Smooth muscle cell of the brain vasculature (primary cell): ENCODE data around the gene MMP23B.

ENCODE experiments used
- DNase-seq: peaks from one replicate; pipeline ENCODE4 v3.0.0-alpha.2; 2012; ENCODE audit warnings: low read depth, low spot score

Gene MMP23B

GRCh38 chr1:1602968-1603506 lies 28.9 kb upstream of the MMP23B start:
- DNase-seq, result no peak

- DNase-seq, result no peak
Measured at GRCh38 chr1:1603671-1604373, 28.2 kb upstream of the MMP23B start.

DNA sequence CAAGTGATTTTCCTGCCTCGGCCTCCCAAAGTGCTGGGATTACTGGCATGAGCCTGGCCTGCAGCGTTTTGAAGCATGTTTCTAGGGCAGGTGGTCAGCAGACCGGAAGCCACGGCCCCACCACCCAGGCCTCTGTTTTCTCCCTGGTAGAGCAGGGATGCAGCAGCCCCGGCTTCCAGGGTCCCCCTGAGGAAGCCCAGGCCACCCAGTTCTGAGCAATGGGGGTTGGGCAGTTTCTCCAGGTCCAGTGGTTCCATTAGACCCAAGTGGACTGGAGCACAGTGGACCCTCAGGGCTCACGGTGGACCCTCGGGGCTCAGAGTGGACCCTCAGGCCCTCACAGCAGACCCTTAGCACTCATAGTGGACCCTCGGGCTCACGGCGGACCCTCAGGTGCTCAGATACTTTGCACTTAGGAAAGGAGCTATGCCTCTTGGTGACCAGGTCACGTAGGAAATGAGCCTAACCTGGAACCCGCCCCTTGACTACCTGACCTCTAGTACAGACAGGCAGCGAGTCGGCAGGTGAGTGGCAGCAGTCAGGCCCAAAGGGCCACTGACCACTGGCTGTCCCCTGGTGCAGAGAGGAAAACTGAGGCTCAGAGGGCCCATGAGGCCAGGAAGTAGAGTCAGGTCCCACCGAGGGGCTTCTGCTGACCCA lies 27.5 kb upstream of the MMP23B start:
- no peak for DNase-seq

DNA sequence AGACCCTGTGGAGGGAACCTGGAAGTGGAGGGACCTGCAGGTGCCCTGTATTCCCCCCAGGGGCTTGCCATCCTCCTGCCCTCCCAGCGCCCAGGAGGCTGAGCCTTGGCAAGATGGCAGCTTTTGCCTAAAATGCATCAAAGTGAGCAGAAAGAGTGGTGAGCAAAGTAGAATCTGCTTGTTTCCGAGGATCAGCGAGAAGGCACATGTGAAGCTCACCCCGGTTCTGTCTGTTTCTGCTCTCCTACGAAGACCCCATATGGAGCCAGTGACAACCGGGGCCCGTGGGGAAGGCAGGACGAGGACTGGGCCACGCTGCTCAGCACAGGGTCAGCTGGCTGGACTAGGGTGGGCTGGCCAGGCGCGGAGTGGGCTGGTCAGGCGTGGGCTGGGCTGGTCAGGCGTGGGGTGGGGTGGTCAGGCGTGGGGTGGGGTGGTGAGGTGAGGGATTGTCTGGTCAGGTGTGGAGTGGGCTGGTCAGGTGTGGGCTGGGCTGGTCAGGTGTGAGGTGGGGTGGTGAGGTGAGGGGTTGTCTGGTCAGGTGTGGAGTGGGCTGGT lies 26.9 kb upstream of the MMP23B start:
- no peak for DNase-seq

DNA sequence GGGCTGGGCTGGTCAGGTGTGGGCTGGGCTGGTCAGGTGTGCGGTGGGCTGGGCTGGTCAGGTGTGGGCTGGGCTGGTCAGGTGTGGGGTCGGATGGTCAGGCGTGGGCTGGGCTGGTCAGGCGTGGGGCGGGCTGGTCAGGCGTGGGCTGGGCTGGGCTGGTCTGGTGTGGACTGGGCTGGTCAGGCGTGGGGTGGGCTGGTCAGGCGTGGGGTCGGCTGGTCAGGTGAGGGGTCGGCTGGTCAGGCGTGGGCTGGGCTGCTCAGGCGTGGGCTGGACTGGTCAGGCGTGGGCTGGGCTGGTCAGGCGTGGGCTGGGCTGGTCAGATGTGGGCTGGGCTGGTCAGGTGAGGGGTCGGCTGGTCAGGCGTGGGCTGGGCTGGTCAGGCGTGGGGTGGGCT lies 26.2 kb upstream of the MMP23B start:
- no peak for DNase-seq

DNA sequence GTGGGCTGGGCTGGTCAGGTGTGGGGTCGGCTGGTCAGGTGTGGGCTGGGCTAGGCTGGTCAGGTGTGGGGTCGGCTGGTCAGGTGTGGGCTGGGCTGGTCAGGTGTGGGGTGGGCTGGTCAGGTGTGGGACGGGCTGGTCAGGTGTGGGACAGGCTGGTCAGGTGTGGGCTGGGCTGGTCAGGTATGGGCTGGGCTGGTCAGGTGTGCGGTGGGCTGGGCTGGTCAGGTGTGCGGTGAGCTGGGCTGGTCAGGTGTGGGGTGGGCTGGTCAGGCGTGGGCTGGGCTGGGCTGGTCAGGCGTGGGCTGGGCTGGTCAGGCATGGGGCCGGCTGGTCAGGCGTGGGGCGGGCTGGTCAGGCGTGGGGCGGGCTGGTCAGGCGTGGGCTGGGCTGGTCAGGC lies 25.7 kb upstream of the MMP23B start:
- no peak for DNase-seq

DNA sequence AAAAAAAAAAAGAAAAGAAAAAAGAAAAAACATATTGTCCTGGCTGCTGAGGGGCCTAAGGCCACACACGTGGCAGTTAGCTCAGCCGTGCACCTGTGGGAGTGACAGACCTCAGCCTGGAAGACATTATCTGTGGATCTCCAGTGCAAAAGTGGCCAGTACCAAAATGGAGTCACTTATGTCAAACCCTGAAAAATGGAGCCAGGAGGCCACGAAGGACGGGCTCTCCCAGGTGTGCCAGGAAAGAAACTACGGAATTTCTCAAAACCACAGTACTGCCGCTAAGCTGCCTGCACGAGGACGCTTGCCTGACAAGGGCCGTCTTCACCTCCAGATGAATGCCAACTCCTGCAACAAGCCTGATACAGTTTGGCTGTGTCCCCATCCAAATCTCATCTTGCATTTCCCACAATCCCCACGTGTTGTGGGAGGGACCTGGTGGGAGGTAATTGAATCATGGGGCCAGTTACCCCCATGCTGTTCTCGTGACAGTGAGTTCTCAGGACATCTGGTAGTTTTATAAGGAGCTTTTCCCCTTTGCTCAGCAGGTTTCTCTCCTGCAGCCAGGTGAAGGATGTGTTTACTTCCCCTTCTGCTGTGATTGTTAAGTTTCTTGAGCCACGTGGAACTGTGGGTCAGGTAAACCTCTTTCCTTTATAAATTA lies 22.0 kb upstream of the MMP23B start:
- DNase-seq, result no peak

GRCh38 chr1:1610796-1611195 lies 21.2 kb upstream of the MMP23B start:
- DNase-seq, result no peak

DNA sequence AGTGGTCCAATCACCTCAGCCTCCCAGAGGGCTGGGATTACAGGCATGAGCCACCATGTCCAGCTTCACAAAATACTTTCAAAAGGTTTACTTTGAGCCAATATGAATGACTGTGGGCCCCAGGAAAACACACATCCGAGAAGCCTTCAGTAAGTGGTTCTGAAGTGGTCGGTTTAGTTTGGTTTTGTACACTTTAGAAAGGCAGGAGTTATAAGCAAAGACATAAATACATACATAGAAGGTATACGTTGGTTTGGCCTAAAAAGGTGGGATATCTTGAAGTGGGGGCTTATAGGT lies 19.9 kb upstream of the MMP23B start:
- no peak for DNase-seq

DNA sequence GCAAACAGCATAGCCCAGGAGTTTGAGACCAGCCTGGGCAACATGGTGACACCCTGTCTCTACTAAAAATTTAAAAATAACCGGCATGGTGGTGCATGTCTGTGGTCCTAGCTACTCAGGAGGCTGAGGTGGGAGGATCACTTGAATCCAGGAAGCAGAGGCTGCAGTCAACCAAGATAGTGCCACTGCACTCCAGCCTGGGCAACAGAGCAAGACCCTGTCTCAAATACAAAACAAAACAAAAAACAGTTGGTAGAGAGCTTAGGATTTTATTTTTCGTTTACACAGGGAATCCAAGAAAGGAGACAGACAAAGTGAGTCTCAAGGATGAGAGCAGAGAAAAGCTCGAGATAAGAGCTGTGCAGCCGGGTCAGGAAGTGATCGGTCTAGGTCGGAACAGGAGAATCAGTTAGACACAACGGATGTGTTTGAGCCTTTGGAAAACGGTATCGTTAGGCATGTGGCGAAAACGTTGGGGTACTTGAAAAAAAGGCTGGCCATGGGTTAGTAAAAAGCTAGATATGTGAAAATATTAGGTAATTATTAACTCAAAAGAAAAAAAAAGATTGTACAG lies 18.4 kb upstream of the MMP23B start:
- DNase-seq, result no peak

GRCh38 chr1:1614204-1614953 lies 17.6 kb upstream of the MMP23B start:
- no peak for DNase-seq

GRCh38 chr1:1614954-1615255 lies 17.1 kb upstream of the MMP23B start:
- no peak for DNase-seq

- DNase-seq, result peak; percentile 79
Measured at GRCh38 chr1:1615256-1616044, 16.5 kb upstream of the MMP23B start, which contains the start of gene MIB2. TSS of gene MIB2 (plus strand) at chr1:1615500. CDS start at chr1:1623453, 7,953 bp downstream.

GRCh38 chr1:1616045-1616790 lies 15.8 kb upstream of the MMP23B start:
- DNase-seq, result no peak

DNA sequence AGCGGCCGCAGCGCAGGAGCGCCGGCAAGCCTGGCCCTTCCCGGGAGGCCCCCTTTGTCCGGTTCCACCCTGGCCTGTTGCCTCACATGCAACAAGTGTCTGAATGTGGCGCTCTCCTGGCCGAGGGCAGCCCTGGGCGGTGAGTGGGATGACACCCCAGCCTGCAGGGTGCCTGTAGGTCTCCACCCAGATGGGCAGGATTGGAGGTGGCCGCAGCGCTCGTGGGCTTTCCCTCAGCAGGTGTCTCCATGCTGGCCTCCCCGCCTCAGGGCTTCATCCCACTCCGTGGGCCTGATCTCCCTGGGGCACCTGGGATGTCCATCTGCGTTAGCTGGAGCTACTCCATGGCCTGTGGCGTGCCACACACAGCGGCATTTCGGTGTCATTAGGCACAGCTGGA lies 15.1 kb upstream of the MMP23B start:
- no peak for DNase-seq

DNA sequence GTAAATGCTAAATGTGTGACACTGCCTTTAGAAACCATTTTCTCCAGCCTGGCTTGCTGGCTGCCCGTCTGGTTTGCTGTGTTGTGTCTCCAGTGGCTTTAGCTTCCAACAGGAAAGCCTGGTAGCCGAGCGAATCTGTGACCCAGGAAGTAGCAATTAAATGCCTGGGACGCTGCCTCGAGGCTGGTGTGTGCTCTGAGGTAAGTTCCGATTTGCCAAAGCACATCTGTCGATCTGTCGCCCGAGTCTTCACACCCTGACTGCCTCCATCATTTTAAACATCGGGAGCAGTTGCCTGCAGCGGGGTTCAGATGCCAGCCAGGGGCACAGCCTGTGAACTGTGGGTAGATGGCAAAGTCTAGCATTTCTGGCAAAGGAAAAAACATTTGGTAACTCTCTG lies 14.5 kb upstream of the MMP23B start:
- no peak for DNase-seq

GRCh38 chr1:1617925-1618324 lies 14.0 kb upstream of the MMP23B start:
- no peak for DNase-seq

DNA sequence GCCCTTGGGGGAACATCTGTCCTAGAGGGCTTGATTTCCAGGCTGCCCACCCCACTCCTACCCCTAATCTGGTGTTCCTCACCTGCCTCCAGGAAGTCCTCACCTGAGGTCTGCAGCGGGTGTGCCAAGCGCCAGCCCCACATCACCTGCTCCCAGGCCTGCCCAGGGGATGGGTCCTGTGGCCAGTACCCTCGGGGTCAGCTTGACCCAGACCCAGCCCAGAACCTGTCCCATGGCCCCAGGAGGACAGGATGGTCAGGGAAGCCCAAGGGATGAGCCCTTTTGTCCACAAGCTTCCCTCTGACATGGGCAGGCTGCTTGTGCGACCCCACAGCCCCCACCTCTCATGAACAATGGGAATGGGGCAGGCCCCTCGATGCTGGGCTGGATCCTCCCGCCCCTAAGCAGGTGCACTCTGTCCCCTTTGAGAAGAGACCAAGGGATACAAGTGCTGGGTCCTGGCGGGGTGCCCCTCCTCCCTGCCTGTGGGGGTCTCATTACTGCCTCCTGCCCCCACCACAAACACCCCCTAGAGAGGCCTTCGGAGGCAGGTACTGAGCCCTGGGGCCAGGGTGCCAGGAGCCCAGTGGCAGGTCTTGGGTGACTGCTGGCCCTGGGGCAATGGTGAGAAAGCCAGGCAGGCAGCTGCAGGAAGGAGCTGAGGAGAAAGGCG lies 13.4 kb upstream of the MMP23B start:
- no peak for DNase-seq

DNA sequence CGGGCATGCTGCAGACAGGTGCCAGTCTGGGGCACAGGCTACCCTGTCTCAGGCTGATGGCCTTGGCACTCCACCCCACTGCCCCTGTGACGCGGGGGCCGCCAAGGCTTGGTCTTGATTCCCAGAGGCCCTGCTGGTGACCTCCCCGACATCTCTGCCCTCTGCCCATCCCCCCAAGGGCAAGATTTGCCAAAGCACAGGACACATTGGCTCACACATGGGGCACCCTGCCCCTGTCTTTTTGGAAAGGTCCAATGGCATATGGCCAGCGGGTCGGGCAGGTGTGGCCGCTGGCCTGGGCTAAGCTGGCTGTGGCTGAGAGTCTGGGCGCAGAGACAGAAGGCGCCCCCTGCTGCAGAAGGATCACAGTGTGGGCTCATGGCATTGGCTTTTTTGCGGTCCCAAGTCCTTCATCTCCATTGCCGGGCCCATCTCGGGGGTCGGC lies 12.0 kb upstream of the MMP23B start:
- no peak for DNase-seq
